GM19240 (cell line): Measurements from ENCODE around the gene TIMM21.

Source experiments
- DNase-seq: peaks from one replicate; pipeline ENCODE4 v3.0.0; 2011; ENCODE audit warnings: low spot score; ENCODE audit not compliant: insufficient read length

TIMM21 gene

DNA sequence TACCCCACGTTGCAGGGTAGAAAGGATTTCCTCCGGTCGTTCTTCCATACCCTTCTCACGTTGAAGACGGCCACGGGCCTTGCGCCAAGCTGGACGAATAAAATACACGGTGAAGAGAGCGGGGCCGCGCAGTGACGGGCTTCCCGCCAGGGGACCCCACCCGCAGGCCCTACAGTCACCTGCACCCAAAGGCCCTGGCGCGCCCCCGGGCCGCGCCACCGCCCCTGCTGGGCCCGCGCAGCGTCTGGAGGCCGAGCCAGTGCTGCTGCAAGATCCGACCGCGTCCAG lies 888 bp upstream of the TIMM21 start:
- DNase-seq = no peak

DNA sequence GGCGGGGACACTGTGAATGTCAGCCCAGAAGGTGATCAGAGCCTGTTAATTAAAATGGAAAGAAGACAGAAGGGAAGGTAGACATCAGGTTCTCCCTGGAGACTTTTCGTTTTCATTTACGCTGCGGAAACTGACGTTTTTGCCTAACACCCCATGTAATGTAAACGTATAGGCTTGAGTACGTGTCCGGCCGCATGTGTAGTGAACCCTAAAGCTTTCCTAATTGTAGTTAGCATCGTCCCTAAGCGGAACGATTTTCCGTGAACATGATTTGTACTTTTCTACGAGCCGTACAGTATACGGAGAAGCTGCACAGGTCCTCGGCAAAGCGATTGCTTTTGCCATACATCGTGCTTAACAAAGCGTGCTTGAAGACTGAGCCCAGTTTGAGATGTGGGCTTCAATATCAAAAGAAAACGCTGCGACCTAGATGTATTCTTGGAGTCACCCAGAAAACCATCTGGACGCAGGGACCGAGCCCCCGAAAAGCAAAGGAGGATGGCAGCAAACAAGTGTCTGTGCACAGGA lies 284 bp downstream of the TIMM21 start:
- no peak for DNase-seq

DNA sequence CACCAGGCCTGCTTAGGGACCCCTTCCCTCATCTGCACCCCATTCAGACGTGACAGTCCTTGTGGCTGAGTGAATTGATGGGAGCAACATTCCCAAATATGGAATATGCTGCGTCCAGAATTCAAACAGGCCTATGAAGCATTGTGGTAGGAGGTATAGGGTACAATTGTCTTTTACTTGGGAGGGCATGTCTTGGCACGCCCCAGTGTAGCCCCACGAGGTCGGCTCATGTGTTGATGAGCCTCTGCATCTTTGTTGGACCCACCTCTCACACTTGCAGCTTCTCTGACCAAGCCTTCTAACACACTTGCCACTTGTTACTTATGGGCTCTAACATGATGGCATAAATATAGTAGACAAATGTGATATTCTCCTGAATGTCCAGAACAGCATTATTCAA lies 1.6 kb downstream of the TIMM21 start:
- no peak for DNase-seq

DNA sequence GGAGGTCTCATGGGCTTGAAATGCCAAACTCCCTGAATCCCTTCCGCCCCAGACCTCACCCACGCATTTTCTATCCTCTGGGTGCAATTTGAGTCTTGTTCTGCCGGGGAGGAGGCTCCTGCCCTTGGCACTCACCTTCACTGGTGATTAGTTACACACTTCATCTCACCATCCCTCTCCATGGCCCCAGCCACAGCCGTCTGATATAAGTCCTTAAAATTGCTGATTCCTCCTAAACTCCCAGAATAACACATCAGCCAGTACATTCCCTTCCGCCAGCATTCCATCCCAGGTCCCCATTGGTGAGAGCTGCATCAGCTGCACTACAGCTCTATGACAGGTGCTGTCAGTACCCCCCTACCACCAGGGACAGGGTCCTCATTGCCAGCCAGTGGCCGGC lies 3.9 kb downstream of the TIMM21 start:
- no peak for DNase-seq

DNA sequence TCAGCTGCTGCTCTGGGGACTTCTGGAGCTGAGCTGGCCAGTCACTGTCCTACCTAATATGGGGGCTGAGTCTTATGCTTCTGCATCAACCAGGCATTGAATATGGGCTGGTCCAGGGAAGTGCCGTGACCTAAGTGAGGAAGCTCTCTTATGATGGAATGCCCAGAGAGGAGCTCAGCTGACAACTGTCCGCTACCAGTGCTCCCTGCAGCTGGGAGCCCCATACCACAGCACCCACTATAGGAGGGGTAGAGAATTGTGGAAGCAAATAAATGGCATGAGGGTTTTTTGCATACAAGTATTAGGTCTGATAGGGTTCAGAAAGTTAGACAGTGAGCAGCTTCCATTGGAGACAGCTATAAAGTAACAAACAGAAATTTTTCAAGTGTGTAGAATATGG lies 4.5 kb downstream of the TIMM21 start:
- DNase-seq = no peak

DNA sequence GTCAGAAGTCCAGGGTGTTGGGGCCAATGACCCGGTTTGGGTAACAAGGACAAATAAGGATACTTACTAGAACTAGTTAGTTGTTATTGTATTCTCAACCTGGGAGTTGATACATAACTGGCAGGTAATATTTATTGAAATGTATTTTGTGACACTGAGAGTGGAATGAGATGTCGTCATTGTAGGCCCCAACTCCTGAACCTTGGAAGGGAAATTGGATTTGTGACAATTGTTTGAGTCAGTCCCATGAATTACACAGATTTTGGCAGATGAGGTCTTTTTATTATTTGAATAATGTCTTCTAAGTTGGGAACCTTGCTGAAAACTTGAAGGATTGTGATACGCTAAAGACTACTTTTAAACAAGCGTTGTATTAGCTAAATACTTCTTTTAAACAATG lies 5.1 kb downstream of the TIMM21 start:
- DNase-seq = no peak

DNA sequence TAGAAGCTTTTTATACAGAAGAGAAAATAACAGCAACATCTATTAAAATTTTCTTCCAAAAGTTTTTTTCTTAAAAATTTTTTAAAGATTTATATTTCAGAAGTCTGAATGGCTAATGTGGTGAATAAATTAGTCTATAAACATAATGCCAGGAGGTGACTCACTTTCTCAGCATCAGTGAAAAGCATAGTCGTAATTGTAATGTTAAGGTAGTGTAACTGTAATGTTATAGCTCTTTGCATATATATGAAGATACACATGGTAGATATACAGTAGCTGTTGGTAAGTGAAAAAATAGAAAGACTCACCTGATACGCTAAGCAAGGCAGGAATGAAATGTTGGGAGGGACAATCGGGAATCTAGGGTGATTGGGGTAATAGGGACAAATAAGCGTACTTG lies 5.5 kb downstream of the TIMM21 start:
- no peak for DNase-seq

DNA sequence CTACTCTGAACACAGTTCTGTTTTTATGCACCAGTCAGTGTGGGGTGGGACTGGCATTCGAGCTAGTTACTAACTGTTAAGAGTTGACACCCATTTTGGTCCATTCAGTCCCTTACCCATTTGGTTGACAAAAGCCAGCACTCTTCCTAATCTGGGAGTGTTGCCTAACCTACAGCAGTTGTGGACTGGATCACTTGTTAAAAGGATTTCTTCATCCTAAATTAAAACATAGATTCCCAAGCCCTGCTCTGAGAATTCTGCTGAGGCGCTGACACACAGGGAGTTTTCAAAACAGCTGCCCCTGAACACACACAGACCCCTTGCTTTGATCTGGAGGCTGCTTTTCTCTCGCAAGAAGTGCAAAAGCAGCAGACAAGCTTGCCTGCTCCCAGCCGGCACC lies 6.4 kb downstream of the TIMM21 start:
- no peak for DNase-seq

DNA sequence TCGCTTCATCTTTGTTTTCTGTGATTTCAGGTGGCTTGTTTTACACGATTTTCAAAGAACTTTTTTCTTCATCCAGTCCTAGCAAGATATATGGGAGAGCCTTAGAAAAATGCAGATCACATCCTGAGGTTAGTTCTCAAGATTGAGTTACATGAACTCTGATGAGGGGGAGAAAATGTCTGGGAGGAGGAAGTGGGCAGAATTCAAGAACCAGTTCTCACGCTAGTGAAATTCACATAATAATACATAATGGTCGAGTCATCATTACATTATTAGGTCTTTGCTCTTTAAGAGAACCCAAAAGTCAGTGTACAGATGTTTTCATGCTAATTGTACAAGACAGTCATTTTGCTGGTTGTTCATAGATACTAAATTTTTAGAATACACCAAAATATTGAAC lies 7.0 kb downstream of the TIMM21 start:
- DNase-seq = no peak

DNA sequence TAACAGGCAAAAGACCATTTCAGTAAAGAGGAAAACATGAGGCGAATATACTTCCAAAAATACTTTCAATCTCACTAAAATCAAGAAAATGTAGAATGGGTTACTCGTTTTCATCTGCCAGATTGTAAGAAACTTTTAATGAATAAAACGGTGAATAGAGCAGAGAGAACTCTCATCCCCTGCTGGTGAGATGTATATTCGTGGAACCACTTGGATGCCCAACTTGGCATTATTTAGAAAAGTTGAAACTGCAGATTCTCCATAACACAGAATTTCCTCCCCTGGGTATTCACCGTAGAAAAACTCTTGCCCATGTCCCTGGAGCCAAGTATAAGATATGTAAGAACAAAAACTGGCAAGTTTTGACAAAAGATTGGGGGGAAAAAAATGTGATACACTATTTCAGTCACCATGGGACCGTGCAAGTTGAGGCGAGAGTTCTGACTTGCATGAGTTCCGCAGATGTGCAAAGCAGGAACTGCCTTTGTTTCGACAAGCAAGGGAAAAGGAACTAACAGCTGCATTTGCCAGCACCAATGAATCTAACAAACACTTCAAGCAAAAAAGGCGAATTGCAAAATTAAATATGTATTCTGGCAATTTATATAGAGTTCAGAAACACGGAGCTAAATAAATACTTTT lies 14.8 kb downstream of the TIMM21 start:
- DNase-seq = no peak

DNA sequence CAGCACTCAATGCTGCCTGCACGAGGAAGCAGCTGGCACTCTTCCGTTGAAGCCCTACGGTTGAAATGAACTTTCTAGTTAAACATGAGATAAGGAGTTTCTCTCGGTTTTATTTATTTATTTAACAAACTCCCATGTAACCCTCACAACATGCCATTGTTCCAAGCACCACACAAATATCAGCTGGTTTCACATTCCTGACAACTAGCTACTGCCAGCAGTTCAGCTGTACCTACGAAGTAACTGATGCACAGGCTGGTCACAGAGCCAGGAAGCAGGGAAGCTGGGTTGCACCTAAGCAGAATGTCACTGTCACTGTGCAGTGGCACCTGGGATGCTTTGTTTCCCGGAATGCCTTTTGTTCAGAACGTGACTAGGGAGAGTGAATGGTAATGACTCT lies 18.1 kb downstream of the TIMM21 start:
- DNase-seq = no peak

DNA sequence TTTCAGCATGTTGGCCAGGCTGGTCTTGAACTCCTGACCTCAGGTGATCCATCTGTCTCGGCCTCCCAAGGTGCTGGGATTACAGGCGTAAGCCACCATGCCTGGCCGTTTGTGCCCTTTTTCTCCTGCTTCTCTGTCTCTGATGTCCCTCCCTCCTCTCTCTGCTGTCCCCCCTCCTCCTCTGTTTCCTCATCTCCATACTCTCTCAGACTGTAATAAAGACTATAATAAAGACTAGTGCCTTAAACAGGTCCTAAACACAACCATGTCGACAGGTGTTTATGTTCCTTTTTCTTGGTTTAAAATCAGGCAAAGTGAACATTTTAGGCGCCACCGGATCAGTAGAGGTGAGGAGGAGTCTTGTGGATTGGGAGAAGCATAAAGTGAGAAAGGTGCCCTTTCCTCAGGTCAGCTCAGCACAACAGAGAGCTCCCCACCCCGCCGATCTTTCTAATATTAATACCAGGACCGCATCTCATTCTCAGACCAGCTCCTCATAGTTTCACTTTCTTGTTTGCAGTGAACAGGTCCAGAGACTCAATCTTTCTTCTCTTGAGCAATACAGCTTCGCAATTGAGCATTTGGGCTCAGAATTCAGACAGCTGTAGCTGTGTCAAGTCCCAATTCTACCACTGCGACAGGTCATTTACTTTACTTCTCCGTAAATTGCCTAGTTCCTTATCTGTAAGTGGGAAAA lies 23.7 kb downstream of the TIMM21 start:
- no peak for DNase-seq

DNA sequence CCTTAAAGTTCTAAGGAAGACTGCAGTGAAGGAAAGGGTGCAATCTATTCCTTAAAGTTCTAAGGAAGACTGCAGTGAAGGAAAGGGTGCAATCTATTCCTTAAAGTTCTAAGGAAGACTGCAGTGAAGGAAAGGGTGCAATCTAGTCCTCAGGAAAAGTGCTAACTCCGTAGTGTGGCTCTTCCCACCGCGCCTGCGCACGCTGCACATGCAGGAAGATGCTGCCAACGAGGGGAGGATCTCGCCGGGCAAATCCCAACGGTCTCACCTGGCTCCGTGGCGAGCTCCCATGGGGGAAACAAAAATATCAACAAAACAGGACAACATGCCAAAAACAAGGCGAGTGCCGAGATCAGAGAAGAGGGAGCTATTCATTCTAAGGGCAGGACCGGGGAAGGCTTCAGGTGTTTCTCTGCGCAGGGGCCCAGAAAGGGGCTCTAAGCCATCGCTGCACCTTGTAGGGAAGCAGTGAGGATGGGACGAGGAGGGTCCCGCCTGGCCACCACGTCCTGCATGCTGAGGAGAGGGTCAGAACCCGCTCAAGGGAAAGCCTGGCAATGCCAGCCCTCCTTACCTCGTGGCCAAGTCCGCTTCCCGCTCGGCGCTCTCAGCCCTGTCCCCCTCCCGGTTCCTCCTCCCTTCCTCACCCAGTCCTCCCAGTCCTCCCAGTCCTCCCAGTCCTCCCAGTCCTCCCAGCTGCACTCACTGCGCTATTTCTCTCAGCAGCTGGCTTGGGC lies 24.5 kb downstream of the TIMM21 start:
- DNase-seq = no peak

DNA sequence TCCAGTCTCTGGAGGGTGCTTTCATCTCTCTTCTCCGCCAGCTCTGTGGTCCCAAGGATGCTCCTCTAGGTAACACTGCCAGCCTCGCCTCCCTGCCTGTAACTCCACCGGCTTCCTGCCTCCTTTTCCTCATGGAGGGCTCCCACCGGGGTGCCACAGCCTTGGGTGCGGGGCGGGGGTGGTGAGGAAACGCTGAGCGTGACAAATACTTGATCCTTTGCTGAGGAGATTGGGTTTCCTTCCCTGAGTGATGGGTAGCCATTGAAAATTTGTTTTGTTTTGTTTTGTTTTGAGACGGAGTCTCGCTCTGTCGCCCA lies 25.1 kb downstream of the TIMM21 start:
- no peak for DNase-seq

DNA sequence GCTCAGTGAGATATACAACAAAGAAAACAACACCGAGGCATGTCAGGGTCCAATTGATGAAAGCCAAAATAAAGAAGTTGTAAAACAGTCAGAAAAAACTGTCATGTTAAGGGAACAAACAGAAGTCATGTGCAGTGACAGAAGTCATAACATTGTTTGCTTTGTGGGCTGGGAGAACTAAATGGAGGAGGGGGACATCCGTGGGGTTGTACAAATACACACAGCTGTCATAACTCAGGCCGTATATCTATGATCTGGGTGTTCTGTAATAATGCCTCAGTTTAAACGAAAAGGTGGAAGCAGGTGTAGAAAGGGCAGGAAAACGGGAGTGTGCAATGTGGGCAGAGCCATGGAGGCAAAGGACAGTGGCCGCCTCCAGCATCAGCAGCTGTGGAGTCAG lies 27.3 kb downstream of the TIMM21 start:
- DNase-seq = no peak

DNA sequence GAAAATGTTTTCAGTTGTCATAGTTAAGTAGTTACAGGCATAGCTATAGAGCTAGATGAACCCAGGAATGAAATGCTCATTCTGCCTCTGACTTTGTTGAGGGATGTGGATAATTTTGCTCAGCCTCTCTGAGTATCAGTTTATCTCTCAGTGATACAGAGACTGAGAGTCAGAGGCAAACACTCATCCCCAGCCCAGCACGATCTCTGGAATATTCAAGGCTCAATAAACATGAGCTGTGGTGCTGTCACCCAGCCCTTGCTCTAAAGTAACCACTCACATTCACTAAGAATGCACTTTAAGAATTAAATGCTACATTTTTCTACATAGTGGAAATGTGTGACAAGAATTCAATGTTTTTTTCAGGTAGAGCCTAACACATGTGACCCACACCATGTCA lies 30.6 kb downstream of the TIMM21 start:
- no peak for DNase-seq

DNA sequence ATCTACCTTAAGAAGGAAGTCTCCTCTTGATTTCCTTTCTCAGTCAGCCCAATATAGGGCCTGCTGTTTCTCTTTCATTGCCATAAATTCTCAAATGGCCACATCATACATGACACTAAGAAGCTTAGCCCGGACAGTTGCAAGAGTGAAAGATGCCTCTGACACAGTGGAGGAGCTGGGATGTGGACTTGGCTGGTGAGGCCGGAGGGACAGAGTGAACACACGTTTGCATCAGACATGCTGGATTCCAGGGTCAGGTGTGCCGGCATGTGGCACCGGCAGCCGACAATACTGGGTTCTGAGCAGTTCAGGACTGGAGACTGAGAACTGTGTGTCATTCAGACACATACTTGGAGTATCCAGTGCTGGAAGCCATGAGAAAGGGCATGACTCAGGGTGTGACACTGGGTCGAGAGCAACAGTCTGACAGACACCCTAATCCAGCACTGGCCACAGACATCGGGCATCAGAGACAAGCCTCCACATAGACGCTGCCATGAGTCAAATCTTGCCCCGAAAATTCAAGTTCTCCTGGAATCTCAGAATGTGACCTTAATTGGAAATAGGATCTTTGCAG lies 31.4 kb downstream of the TIMM21 start:
- no peak for DNase-seq

DNA sequence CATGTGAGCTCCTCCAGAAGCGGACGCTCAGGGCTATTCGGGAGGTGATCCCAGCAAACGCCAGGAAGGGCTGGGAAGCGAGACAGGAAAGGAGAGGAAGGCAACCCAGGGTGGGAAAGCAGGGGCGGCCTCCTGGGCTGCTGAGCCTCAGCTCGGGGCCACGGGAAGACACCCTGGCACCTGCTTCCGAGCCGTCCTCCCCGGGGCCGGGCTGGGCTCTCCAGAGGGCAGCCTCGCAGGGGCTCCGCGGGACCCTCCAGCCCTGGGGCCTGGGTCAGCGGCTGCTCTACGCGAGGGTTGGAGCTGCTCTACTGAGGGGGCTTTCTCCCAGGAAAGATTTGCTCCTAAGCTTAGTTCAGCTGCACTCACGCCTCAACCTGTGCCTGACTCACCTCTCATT lies 34.0 kb downstream of the TIMM21 start:
- no peak for DNase-seq

DNA sequence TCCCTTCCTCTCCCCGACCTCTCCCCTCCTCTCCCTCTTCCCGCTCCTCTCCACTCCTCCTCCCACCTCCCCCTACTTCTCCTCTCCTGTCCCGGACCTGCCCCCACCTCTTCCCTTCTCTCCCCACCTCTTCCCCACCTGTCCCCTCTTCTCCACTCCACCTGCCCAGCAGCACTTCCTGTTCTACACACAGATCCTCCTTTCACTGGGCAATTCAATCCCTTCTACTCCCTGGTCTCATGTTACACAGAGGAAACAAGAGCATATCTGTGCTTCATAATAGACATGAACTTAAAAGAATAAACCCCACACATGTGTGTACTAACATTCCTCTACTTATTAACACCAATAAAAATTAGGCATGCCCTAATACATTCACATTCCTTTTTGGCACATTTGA lies 34.8 kb downstream of the TIMM21 start:
- DNase-seq = no peak

DNA sequence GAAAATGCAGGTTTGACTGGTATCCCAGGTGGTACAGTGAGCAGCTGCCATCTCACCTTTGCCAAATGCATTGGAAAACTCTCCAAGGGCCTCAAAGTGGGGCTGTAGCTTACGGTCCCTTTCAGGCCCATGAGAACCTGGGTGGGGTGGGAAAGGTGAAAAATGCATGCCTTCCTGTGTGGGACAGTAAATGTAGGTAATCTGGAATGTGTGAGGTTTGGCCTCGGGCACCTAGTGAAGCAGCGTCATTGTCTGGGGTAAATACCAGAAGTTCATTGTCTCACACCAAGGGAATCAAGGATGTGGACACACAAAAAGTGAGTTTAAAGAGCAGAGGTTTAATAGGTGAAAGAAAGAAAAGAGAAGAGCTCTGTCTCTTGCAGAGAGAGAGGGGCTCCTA lies 36.6 kb downstream of the TIMM21 start:
- no peak for DNase-seq

DNA sequence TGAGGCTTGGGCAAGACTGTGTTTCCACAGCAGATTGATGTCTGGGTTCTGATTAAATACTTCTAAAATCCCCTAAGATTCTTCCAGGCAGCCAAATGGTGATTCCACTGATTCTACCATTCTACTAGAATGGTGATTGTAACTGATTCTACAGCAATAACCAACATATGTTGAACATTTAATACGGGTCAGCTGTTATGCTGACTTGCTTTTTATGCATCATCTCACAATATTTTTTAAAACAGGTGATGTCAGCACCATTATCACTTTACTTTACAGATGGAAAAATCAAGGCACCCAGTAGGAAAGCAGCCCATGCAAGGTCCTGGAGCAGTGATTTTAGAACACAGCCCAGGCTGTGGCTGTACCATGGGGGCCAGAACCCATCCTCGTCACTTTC lies 37.5 kb downstream of the TIMM21 start:
- DNase-seq = no peak

DNA sequence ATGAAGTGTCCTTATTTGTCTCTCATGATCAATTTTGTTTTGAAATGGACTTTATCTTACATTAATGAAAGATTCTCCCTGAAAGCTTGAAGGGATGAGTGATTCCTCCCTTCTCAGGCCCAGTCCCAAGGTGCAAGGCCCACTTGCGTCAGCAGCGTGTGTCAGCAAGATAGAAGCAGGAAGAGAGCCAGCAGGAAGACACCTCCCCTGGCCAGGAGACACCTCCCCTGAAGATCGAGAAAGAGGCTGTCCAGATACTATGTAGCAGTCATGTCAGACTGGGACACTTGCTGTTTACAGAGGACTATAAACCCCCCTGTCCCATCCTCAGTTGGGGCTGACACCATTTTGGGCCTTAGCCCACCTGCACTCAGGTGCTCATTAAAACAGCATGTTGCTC lies 38.3 kb downstream of the TIMM21 start:
- no peak for DNase-seq

DNA sequence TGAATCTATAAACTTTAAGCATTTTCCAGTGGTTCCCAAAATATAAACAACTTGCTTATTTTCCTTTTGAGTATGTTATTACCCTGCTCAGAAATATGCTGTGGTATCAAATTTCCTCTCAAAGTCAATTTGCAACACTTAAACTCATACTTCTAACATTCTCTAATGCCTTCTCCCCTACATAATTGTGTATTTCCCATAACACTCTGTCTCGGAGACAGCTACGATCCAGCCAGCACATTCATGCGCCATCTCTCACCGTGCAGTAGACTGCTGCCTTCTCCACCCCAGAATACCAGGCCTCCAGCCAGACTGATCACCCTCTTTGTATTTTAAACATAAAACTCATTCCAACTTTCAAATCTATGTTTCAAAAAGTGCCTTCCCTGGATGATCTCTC lies 41.8 kb downstream of the TIMM21 start:
- DNase-seq = no peak
